Stomach (tissue), 4 donors: ENCODE data around the gene PHYHD1.

Source experiments
- CTCF ChIP-seq, 7 experiments: fragments of 450-650 bp in 4 of 7; fragments of 200-600 bp in 3 of 7; sonication (generic) in 3 of 7; IDR thresholded peaks; one replicate each; pipeline ENCODE4 v1.5.1; 2016 to 2019; ENCODE audit warnings: antibody characterized with exemption in 7 of 7, control low read depth in 2 of 7, mild to moderate bottlenecking in 1 of 7
- EP300 ChIP-seq: sonication (generic); formaldehyde crosslinking; IDR thresholded peaks from one replicate; pipeline ENCODE4 v1.6.1; 2017; ENCODE audit warnings: antibody characterized with exemption
- POLR2A ChIP-seq, 4 donors: fragments of 450-650 bp; IDR thresholded peaks; one replicate each; pipeline ENCODE4 v1.6.1; 2016; ENCODE audit warnings: antibody characterized with exemption in 4 of 4, control low read depth in 2 of 4, mild to moderate bottlenecking in 1 of 4, moderate library complexity in 1 of 4
- POLR2AphosphoS5 ChIP-seq, 3 donors: sonication (generic); formaldehyde crosslinking; IDR thresholded peaks; one replicate each; pipeline ENCODE4 v1.6.1; 2016; ENCODE audit warnings: antibody characterized with exemption in 3 of 3

DNA sequence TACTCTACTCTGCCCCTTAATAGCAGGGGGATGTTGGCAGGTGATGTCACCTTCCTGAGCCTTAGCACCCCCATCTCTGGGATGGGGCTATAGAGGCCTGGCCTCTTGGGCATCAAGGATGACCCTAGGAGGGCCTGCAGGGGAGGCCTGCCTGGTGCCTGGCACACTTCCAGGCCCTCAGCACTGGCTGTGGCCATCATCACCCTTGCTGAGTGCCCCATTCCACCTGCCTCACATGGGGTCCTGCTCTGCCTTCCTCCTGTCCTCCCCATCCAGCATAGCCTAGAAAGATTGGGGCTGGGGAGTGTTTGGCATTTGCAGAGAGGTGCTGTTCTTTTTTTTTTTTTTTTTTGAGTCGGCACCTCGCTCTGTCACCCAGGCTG, 17.7 kb upstream of the PHYHD1 start:
- TF ChIP-seq EP300 = no peak
- no peak for TF ChIP-seq CTCF (IDR thresholded peaks at IDR 0.05)
- no peak for TF ChIP-seq POLR2A (IDR thresholded peaks at IDR 0.05)
- TF ChIP-seq POLR2AphosphoS5 (IDR thresholded peaks at IDR 0.05) = no peak
